ENCODE data around the gene CNBP. TPM values are rescaled to one million over a fixed set of nuclear protein-coding genes. Genes with fewer than 3 reads are reported as not detected.

Gene CNBP
- total and polyA plus RNA-seq, 9 of the 15 experiments (the other 6 are each of a cell fraction or from before 2014, with no cell fraction given) = 284 to 717 (median 412) TPM

DNA sequence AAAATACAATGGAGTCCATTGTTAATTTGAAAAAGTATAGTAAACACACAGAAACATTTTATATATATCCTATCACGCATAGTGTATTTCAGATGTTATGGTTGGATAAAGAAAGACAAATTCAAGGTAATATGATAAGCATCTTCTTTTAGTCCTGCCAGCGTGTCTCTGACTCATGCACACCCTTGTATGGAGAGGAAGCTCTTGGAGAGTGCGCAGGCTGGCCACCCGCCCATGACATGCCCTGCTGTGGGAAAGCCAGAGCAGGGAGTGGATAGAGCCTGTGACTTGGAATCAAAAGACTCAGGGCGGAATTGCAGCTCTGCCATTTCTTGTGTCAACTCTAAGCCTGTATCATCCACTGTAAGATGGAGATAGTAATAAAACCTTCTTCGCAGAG lies 42.7 kb upstream of the CNBP start:
- peak overlapping the region; percentile 31 to 57; a peak in 2 of 4 replicates for H3K9ac ChIP-seq (ENCODE audit: insufficient read depth in 1 of 2, low read depth in 2 of 2, low read length in 2 of 2)
- WGBS (ENCODE audit: insufficient coverage, low coverage, missing lambda C conversion rate) = 10% methylated on average over 6 of the region's 6 CpGs
- no TSS peak for BruUV-seq (replicated peaks)
- peak overlapping the region; percentile 46; the same call in 1 of the 3 replicates for H3K27ac ChIP-seq (ENCODE audit: extremely low read depth, low read depth, low read length)
- intact Hi-C loops (cut with micrococcal nuclease) (loop anchor here (5.0 kb wide), 1 partner anchor 44 kb away; the partner anchor contains the start of gene CNBP), in situ Hi-C loops (cut with MboI) (no loop called here)
- peak; percentile 57 for ATAC-seq
- no peaks in the 10 kb centered on the region for H4K20me1 ChIP-seq (replicated peaks; ENCODE audit: control insufficient read depth, insufficient read depth, low read length)
- H3K4me1 ChIP-seq (replicated peaks in 1 of 2; ENCODE audit: control insufficient read depth in 2 of 2, insufficient read depth in 2 of 2, low read length in 2 of 2) = peaks cover 24 to 41% of the 10 kb centered on the region in 2 experiments
- no peaks in the 10 kb centered on the region for H3K9me1 ChIP-seq (ENCODE audit: control insufficient read depth, insufficient read depth, low read length)
- H3K4me3 ChIP-seq = no peak overlapping the region
- FAIRE-seq = peak; percentile 32
- POLR2A ChIA-PET = interaction anchor here (0.5 to 1.9 kb wide), 4 partner anchors 35 to 59 kb away, joined by 3 to 7 read pairs (median 4); partner anchors contain the start of gene CNBP
- peak overlapping the region; percentile 87 for H2AFZ ChIP-seq (ENCODE audit: low read depth, low read length)
- DNase-seq (ENCODE audit: extremely low read depth in 1 of 4, low spot score in 3 of 4) = peak; percentile 51 to 75 (median 56)
- CTCF ChIA-PET (ENCODE audit: low intra/inter-chr PET ratio) = no interaction called here
- H3K9me3 ChIP-seq (replicated peaks; ENCODE audit: control insufficient read depth, insufficient read depth, low read depth, low read length) = no peaks in the 10 kb centered on the region
- no peaks in the 10 kb centered on the region for H3K27me3 ChIP-seq (ENCODE audit: control insufficient read depth in 2 of 2, insufficient read depth in 2 of 2, low read length in 2 of 2)
- peak overlapping the region; percentile 54 for H3K4me2 ChIP-seq (ENCODE audit: insufficient read depth, low read length)
- no peaks in the 10 kb centered on the region for H3K36me3 ChIP-seq (ENCODE audit: control insufficient read depth, insufficient read depth, low read length)
- no peaks in the 10 kb centered on the region for H3K79me2 ChIP-seq (ENCODE audit: control insufficient read depth, insufficient read depth, low read length)
- TF ChIP-seq YY1 (IDR thresholded peaks at IDR 0.05; ENCODE audit: borderline replicate concordance in 1 of 3, control insufficient read depth in 1 of 3, extremely low read depth in 1 of 3, insufficient read depth in 3 of 3, insufficient read length in 1 of 3, insufficient replicate concordance in 2 of 3, low read depth in 1 of 3, low read length in 2 of 3) (no peak), HMGN3 (IDR thresholded peaks at IDR 0.05; ENCODE audit: borderline replicate concordance, extremely low read depth, insufficient read length, low read depth, low read length) (no peak), HNRNPK (IDR thresholded peaks at IDR 0.05; ENCODE audit: low read depth, low read length, poor library complexity, severe bottlenecking) (no peak), HDAC2 (IDR thresholded peaks at IDR 0.05) (0 out of 2 replicates have a peak, but pooled peaks have one; percentile 13), HEY1 (CRISPR knock-in tag; IDR thresholded peaks at IDR 0.05; ENCODE audit: borderline replicate concordance) (no peak), KAT8 (IDR thresholded peaks at IDR 0.05; ENCODE audit: low read depth) (no peak), RBM39 (optimal IDR thresholded peaks at IDR 0.05; ENCODE audit: low read depth, low read length) (no peak), CREM (IDR thresholded peaks at IDR 0.05; ENCODE audit: low read depth) (peak; percentile 13; the same call in 1 of the 2 replicates), SMARCE1 (IDR thresholded peaks at IDR 0.05) (peak; percentile 78), MCM2 (IDR thresholded peaks at IDR 0.05; ENCODE audit: low read depth) (no peak), CHD2 (IDR thresholded peaks at IDR 0.05; ENCODE audit: low read depth, low read length) (no peak), ZC3H8 (IDR thresholded peaks at IDR 0.05) (no peak), ARHGAP35 (IDR thresholded peaks at IDR 0.05; ENCODE audit: partially characterized antibody) (no peak)
- TF ChIP-seq, protein P1, sequence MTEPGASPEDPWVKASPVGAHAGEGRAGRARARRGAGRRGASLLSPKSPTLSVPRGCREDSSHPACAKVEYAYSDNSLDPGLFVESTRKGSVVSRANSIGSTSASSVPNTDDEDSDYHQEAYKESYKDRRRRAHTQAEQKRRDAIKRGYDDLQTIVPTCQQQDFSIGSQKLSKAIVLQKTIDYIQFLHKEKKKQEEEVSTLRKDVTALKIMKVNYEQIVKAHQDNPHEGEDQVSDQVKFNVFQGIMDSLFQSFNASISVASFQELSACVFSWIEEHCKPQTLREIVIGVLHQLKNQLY (CRISPR knock-in tag; conservative IDR thresholded peaks at IDR 0.05) = no peak
- TF ChIP-seq, protein P2, sequence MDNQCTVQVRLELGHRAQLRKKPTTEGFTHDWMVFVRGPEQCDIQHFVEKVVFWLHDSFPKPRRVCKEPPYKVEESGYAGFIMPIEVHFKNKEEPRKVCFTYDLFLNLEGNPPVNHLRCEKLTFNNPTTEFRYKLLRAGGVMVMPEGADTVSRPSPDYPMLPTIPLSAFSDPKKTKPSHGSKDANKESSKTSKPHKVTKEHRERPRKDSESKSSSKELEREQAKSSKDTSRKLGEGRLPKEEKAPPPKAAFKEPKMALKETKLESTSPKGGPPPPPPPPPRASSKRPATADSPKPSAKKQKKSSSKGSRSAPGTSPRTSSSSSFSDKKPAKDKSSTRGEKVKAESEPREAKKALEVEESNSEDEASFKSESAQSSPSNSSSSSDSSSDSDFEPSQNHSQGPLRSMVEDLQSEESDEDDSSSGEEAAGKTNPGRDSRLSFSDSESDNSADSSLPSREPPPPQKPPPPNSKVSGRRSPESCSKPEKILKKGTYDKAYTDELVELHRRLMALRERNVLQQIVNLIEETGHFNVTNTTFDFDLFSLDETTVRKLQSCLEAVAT (IDR thresholded peaks at IDR 0.05) = no peak

Data from K562 (cell line).